Stimulated activated CD8-positive, alpha-beta memory T cell treated with anti-CD3 and anti-CD28 coated beads, Interleukin-4, amount 100 ng/mL, for 24 hours (primary cell): ENCODE measurements around the gene CABCOCO1.

Experiments
- DNase-seq: peaks from one replicate; pipeline ENCODE4 v3.0.0-alpha.2; 2020; ENCODE audit warnings: low read depth

CABCOCO1 gene

GRCh38 chr10:61662794-61663259, at the start of gene CABCOCO1:
Gene CABCOCO1 (plus strand): TSS chr10:61662929. CDS start chr10:61662973, 44 bp downstream.
- DNase-seq: no peak

GRCh38 chr10:61613665-61614064, 49.1 kb upstream of the CABCOCO1 start:
- no peak for DNase-seq

GRCh38 chr10:61616611-61617010, 46.1 kb upstream of the CABCOCO1 start:
- DNase-seq: no peak

GRCh38 chr10:61617180-61617579, 45.5 kb upstream of the CABCOCO1 start:
- DNase-seq: no peak

GRCh38 chr10:61617586-61617985, 45.1 kb upstream of the CABCOCO1 start:
- no peak for DNase-seq

- no peak for DNase-seq
These were observed 44.3 kb upstream of the CABCOCO1 start for GRCh38 chr10:61618388-61618961.

- DNase-seq: no peak
These were observed 42.2 kb upstream of the CABCOCO1 start for GRCh38 chr10:61620506-61620905.

GRCh38 chr10:61621605-61622051, 41.1 kb upstream of the CABCOCO1 start:
- DNase-seq: no peak

GRCh38 chr10:61623161-61623560, 39.6 kb upstream of the CABCOCO1 start:
- no peak for DNase-seq

- no peak for DNase-seq
These were observed 36.5 kb upstream of the CABCOCO1 start for GRCh38 chr10:61626209-61626608.

GRCh38 chr10:61627266-61627665, 35.5 kb upstream of the CABCOCO1 start:
- no peak for DNase-seq

- DNase-seq: no peak
These were observed 34.4 kb upstream of the CABCOCO1 start for GRCh38 chr10:61628151-61628874.

GRCh38 chr10:61628875-61629513, 33.7 kb upstream of the CABCOCO1 start:
- no peak for DNase-seq

- no peak for DNase-seq
These were observed 33.2 kb upstream of the CABCOCO1 start for GRCh38 chr10:61629576-61629975.

- no peak for DNase-seq
These were observed 30.6 kb upstream of the CABCOCO1 start for GRCh38 chr10:61632057-61632670.

GRCh38 chr10:61633665-61634064, 29.1 kb upstream of the CABCOCO1 start:
- no peak for DNase-seq

GRCh38 chr10:61634746-61635145, 28.0 kb upstream of the CABCOCO1 start:
- DNase-seq: no peak

GRCh38 chr10:61635471-61635870, 27.3 kb upstream of the CABCOCO1 start:
- DNase-seq: no peak

GRCh38 chr10:61635932-61636331, 26.8 kb upstream of the CABCOCO1 start:
- no peak for DNase-seq

- DNase-seq: no peak
These were observed 22.8 kb upstream of the CABCOCO1 start for GRCh38 chr10:61639952-61640351.

GRCh38 chr10:61640856-61641255, 21.9 kb upstream of the CABCOCO1 start:
- no peak for DNase-seq

- DNase-seq: no peak
These were observed 20.6 kb upstream of the CABCOCO1 start for GRCh38 chr10:61642150-61642571.

- DNase-seq: no peak
These were observed 20.1 kb upstream of the CABCOCO1 start for GRCh38 chr10:61642676-61643075.
